Measurements from ENCODE around the gene OST4. TPM values are rescaled to one million over a fixed set of nuclear protein-coding genes. Genes with fewer than 3 reads are reported as not detected.

The OST4 gene
- total RNA-seq, 1 experiment from 2014 or later, result 257 TPM

DNA sequence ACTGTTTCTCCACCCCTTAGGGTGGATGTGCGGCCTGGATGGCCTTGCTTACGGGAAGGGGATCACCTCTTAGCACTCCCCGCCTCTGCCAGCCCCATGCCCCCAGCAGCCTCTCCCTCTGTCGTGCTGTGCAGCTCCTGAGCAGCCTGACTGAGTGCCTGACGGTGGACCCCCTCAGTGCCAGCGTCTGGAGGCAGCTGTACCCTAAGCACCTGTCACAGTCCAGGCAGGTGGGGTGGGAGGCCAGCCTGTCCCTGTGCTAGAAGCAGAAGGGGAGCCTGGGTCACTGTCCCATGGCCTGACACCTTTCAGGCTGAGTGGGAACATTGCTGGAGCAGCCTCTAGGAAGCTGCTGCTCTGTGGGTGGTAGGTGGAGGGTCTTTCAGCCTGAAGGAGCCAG is 33.4 kb downstream of the OST4 start:
- Mint-ChIP-seq H3K36me3 (ENCODE audit: insufficient read depth, unreplicated experiment) (peaks cover 56% of the 10 kb centered on the region), H3K27ac (ENCODE audit: low read depth, unreplicated experiment) (no peak overlapping the region), H3K27me3 (ENCODE audit: insufficient read depth, unreplicated experiment) (no peaks in the 10 kb centered on the region), H3K4me1 (ENCODE audit: insufficient read depth, unreplicated experiment) (peaks cover 9% of the 10 kb centered on the region), H3K9me3 (ENCODE audit: unreplicated experiment) (no peaks in the 10 kb centered on the region), H3K4me3 (ENCODE audit: unreplicated experiment) (no peak overlapping the region)
- TF ChIP-seq, protein P1, sequence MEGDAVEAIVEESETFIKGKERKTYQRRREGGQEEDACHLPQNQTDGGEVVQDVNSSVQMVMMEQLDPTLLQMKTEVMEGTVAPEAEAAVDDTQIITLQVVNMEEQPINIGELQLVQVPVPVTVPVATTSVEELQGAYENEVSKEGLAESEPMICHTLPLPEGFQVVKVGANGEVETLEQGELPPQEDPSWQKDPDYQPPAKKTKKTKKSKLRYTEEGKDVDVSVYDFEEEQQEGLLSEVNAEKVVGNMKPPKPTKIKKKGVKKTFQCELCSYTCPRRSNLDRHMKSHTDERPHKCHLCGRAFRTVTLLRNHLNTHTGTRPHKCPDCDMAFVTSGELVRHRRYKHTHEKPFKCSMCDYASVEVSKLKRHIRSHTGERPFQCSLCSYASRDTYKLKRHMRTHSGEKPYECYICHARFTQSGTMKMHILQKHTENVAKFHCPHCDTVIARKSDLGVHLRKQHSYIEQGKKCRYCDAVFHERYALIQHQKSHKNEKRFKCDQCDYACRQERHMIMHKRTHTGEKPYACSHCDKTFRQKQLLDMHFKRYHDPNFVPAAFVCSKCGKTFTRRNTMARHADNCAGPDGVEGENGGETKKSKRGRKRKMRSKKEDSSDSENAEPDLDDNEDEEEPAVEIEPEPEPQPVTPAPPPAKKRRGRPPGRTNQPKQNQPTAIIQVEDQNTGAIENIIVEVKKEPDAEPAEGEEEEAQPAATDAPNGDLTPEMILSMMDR (IDR thresholded peaks at IDR 0.05; ENCODE audit: unreplicated experiment), result no peak
- CTCF ChIA-PET, result interaction anchor here (0.6 to 1.2 kb wide), 3 partner anchors 8 to 234 kb away, joined by 3 to 6 read pairs (median 3); no protein-coding TSS in a partner anchor
- intact Hi-C loops (cut with micrococcal nuclease), result no loop called here
- POLR2A ChIA-PET, result interaction anchor here (1.9 to 2.0 kb wide), 2 partner anchors 9 to 13 kb away, joined by 8 read pairs; partner anchors contain the start of gene AGBL5
- no TSS peak for BruUV-seq (replicated peaks)
- no peak for DNase-seq (ENCODE audit: unreplicated experiment)

DNA sequence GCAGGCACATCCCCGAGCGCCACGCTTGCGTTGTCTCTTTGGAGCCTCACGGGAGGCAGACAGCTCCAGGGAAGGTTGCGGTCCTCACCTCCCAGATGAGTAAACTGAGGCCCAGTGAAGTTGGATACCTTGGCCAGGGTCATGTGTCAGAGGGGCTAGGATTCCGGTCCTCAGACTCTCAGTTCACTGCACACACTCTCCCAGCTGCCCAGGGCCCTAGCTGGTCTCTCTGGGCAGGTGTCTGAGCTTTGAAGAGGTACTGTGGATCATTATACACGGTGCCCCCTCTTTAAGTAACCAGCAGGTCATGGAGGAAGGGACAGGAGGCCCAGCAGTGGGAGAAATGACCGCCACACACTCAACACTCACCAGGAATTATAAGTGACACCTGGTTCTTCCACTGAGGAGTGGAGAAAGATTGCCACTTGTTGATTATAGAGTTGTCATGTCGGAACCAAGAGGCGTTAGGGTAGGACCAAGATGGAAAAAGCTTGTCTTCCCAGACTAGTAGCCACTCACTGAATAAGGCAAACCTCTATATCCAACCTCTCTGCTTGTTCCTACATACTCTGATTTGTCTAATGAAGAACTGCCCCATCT is 38.1 kb downstream of the OST4 start:
- POLR2A ChIA-PET, result interaction anchor here (0.6 to 4.0 kb wide), 7 partner anchors 8 to 260 kb away, joined by 3 to 38 read pairs (median 4); partner anchors contain the start of genes AGBL5 and OST4
- Mint-ChIP-seq H3K9me3 (ENCODE audit: unreplicated experiment) (no peaks in the 10 kb centered on the region), H3K36me3 (ENCODE audit: insufficient read depth, unreplicated experiment) (peaks cover 34% of the 10 kb centered on the region), H3K4me1 (ENCODE audit: insufficient read depth, unreplicated experiment) (peaks cover 14% of the 10 kb centered on the region), H3K27me3 (ENCODE audit: insufficient read depth, unreplicated experiment) (no peaks in the 10 kb centered on the region), H3K4me3 (ENCODE audit: unreplicated experiment) (peak overlapping the region; percentile 96), H3K27ac (ENCODE audit: low read depth, unreplicated experiment) (peak overlapping the region; percentile 89)
- TSS peak; percentile 55 for BruUV-seq (replicated peaks)
- CTCF ChIA-PET, result interaction anchor here (0.6 to 1.3 kb wide), 6 partner anchors 10 to 187 kb away, joined by 3 to 6 read pairs (median 4); no protein-coding TSS in a partner anchor
- TF ChIP-seq, protein P1 (IDR thresholded peaks at IDR 0.05; ENCODE audit: unreplicated experiment), result no peak
- intact Hi-C loops (cut with micrococcal nuclease), result no loop called here
- DNase-seq (ENCODE audit: unreplicated experiment), result no peak

DNA sequence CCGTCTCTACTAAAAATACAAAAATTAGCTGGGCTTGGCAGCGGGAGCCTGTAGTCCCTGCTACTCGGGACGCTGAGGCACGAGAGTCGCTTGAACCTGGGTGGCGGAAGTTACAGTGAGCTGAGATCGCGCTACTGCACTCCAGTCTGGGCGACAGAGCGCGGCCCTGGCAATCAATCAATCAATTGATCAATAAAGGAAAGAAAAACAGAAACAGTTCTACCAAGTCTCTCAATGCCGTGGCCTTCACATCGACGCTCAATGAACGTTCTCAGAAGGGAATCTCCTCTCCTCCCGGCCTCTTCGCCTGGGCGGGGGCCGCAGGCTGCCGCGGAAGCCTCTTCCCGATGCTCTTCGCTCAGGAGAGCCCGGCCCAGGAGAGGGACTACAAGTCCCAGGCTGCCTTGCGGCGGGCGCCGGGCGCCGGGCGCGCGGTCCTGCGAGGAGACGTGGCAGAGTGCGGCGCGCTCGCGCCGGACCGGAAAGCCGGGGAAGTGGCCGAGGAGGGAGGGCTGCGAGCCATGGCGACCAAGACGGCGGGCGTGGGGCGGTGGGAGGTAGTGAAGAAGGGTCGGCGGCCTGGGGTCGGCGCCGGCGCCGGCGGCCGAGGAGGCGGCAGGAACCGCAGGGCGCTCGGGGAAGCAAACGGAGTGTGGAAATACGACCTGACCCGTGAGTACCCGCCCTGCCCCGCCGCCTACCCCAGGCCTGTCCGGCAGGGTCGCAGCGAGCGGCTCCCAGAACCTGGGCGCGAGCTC is 38.8 kb downstream of the OST4 start, which contains the start of gene TMEM214:
Gene TMEM214, plus strand, starts transcription at position 471 of the 758 bp plus-strand sequence. Its CDS starts 51 bp downstream, at position 522.
- BruUV-seq (replicated peaks), result no TSS peak
- Mint-ChIP-seq H3K36me3 (ENCODE audit: insufficient read depth, unreplicated experiment) (peaks cover 36% of the 10 kb centered on the region), H3K27me3 (ENCODE audit: insufficient read depth, unreplicated experiment) (no peaks in the 10 kb centered on the region), H3K4me3 (ENCODE audit: unreplicated experiment) (peak within 1 kb of the TSS; percentile 96), H3K9me3 (ENCODE audit: unreplicated experiment) (no peaks in the 10 kb centered on the region), H3K4me1 (ENCODE audit: insufficient read depth, unreplicated experiment) (peaks cover 14% of the 10 kb centered on the region), H3K27ac (ENCODE audit: low read depth, unreplicated experiment) (peak within 1 kb of the TSS; percentile 89)
- TF ChIP-seq, protein P1 (IDR thresholded peaks at IDR 0.05; ENCODE audit: unreplicated experiment), result no peak
- DNase-seq (ENCODE audit: unreplicated experiment), result peak; percentile 86
- CTCF ChIA-PET, result interaction anchor here (0.6 to 1.3 kb wide), 5 partner anchors 9 to 71 kb away, joined by 3 to 6 read pairs (median 4); no protein-coding TSS in a partner anchor
- intact Hi-C loops (cut with micrococcal nuclease), result loop anchor here (1.0 kb wide), 1 partner anchor 18 kb away; no protein-coding TSS in a partner anchor
- POLR2A ChIA-PET, result interaction anchor here (0.6 to 4.0 kb wide), 7 partner anchors 9 to 66 kb away, joined by 3 to 38 read pairs (median 3); partner anchors contain the start of genes AGBL5 and OST4

DNA sequence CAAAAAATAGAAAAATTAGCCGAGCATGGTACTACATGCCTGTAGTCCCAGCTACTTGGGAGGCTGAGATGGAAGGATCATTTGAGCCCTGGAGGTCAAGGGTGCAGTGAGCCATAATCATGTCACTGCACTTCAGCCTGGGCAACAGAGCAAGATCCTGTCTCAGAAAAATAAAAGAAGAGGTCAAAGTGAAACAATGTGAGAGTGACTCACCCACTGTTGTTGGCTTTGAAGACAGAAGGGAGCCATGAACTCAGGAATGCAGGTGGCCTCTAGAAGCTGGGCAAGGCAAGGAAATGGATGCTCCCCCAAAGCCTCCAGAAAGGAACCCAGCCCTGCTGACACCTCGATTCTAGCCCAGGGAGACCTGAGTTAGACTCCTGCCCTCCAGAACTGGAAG is 42.4 kb downstream of the OST4 start:
- intact Hi-C loops (cut with micrococcal nuclease), result no loop called here
- no TSS peak for BruUV-seq (replicated peaks)
- H3K27ac Mint-ChIP-seq (ENCODE audit: low read depth, unreplicated experiment), result no peak overlapping the region

More for the DNA sequence above, 42.4 kb downstream of the OST4 start:
- CTCF ChIA-PET, result interaction anchor here (0.9 to 1.1 kb wide), 2 partner anchors 67 kb away, joined by 4 to 7 read pairs; no protein-coding TSS in a partner anchor
- Mint-ChIP-seq H3K27me3 (ENCODE audit: insufficient read depth, unreplicated experiment) (no peaks in the 10 kb centered on the region), H3K4me3 (ENCODE audit: unreplicated experiment) (no peak overlapping the region), H3K36me3 (ENCODE audit: insufficient read depth, unreplicated experiment) (peaks cover 21% of the 10 kb centered on the region), H3K4me1 (ENCODE audit: insufficient read depth, unreplicated experiment) (peaks cover 13% of the 10 kb centered on the region), H3K9me3 (ENCODE audit: unreplicated experiment) (no peaks in the 10 kb centered on the region)
- TF ChIP-seq, protein P1 (IDR thresholded peaks at IDR 0.05; ENCODE audit: unreplicated experiment), result no peak
- no peak for DNase-seq (ENCODE audit: unreplicated experiment)
- POLR2A ChIA-PET, result interaction anchor here (1.4 kb wide), 1 partner anchor 57 kb away, joined by 4 read pairs; no protein-coding TSS in a partner anchor

Measured in MCF 10A (cell line).